ENCODE measurements around the gene DACT1.

DACT1 gene

GRCh38 chr14:58668848-58669480 lies 31.2 kb downstream of the DACT1 start:
- DNase-seq (ENCODE audit: low read depth): no peak

- no peak for DNase-seq (ENCODE audit: low read depth)
Observed at GRCh38 chr14:58669556-58670200, 31.9 kb downstream of the DACT1 start.

GRCh38 chr14:58671024-58671423 lies 33.3 kb downstream of the DACT1 start:
- no peak for DNase-seq (ENCODE audit: low read depth)

GRCh38 chr14:58671436-58671835 lies 33.7 kb downstream of the DACT1 start:
- no peak for DNase-seq (ENCODE audit: low read depth)

- DNase-seq (ENCODE audit: low read depth): no peak
Observed at GRCh38 chr14:58673722-58674121, 36.0 kb downstream of the DACT1 start.

GRCh38 chr14:58677001-58677400 lies 39.2 kb downstream of the DACT1 start:
- DNase-seq (ENCODE audit: low read depth): no peak

- DNase-seq (ENCODE audit: low read depth): no peak
Observed at GRCh38 chr14:58677517-58677916, 39.8 kb downstream of the DACT1 start.

- DNase-seq (ENCODE audit: low read depth): no peak
Observed at GRCh38 chr14:58677996-58678395, 40.2 kb downstream of the DACT1 start.

GRCh38 chr14:58680698-58681097 lies 42.9 kb downstream of the DACT1 start:
- DNase-seq (ENCODE audit: low read depth): no peak

GRCh38 chr14:58687232-58687795 lies 49.6 kb downstream of the DACT1 start:
- DNase-seq (ENCODE audit: low read depth): no peak

GRCh38 chr14:58690801-58691516 lies 53.2 kb downstream of the DACT1 start:
- DNase-seq (ENCODE audit: low read depth): no peak

- no peak for DNase-seq (ENCODE audit: low read depth)
Observed at GRCh38 chr14:58693048-58693447, 55.3 kb downstream of the DACT1 start.

- DNase-seq (ENCODE audit: low read depth): no peak
Observed at GRCh38 chr14:58695514-58695913, 57.8 kb downstream of the DACT1 start.

GRCh38 chr14:58697266-58697929 lies 59.6 kb downstream of the DACT1 start:
- no peak for DNase-seq (ENCODE audit: low read depth)

Measured in T-helper 22 cell (primary cell).